Lower lobe of right lung (tissue), 2 donors: ENCODE data around the gene FSHR. TPM values are rescaled to one million over a fixed set of nuclear protein-coding genes. Genes with fewer than 3 reads are reported as not detected.

Source experiments
- ATAC-seq, 2 donors: fragments of 200-7000 bp; cut with Tn5 transposase; one replicate each; pipeline ENCODE4 v1.9.1; 2020 to 2022; ENCODE audit warnings: mild to moderate bottlenecking in 2 of 2, moderate library complexity in 2 of 2
- DNase-seq: peaks from one replicate; pipeline ENCODE4 v3.0.0-alpha.2; 2020
- H3K27ac ChIP-seq: fragments of 200-600 bp; one replicate; pipeline ENCODE4 v1.8.0; 2022
- H3K27me3 ChIP-seq: fragments of 200-600 bp; one replicate; pipeline ENCODE4 v1.8.0; 2022; ENCODE audit warnings: low read depth
- H3K36me3 ChIP-seq: fragments of 200-600 bp; one replicate; pipeline ENCODE4 v1.8.0; 2022; ENCODE audit warnings: mild to moderate bottlenecking
- H3K4me1 ChIP-seq: fragments of 200-600 bp; one replicate; pipeline ENCODE4 v1.8.0; 2022
- H3K4me3 ChIP-seq: fragments of 200-600 bp; one replicate; pipeline ENCODE4 v1.8.0; 2022; ENCODE audit warnings: mild to moderate bottlenecking
- H3K9me3 ChIP-seq: fragments of 200-600 bp; one replicate; pipeline ENCODE4 v1.8.0; 2022
- CTCF ChIP-seq: fragments of 200-600 bp; IDR thresholded peaks from one replicate; pipeline ENCODE4 v1.8.0; 2022; ENCODE audit warnings: antibody characterized with exemption, mild to moderate bottlenecking
- intact Hi-C: fragments of 100-400 bp; cut with DNase I; formaldehyde crosslinking; loops from one replicate; pipeline ENCODE4 v1.11.0; 2022
- total RNA-seq: library from RNA; stranded (reverse); fragmentation: NEBNext Ultra II Directional; extraction: Animal tissue kit (Norgen Biotek cat#: 25700); gene quantifications from one replicate; pipeline ENCODE4 v1.2.1, GENCODE V29; 2021
- donor health status: DM: no; HTN: yes; CAD: no; lungs with severe emphysema.

Gene FSHR
- total RNA-seq, 1 donor from 2014 or later, result not detected

GRCh38 chr2:49044350-49045079, 109.8 kb downstream of the FSHR start:
- Histone ChIP-seq H3K4me1 (no peaks in the 10 kb centered on the region), H3K36me3 (no peaks in the 10 kb centered on the region), H3K27me3 (no peaks in the 10 kb centered on the region), H3K4me3 (no peak overlapping the region), H3K27ac (no peak overlapping the region), H3K9me3 (no peaks in the 10 kb centered on the region)
- intact Hi-C loops, result no loop called here
- no peak for ATAC-seq
- TF ChIP-seq CTCF, result no peak
- DNase-seq, result no peak

GRCh38 chr2:49043405-49043982, 110.8 kb downstream of the FSHR start:
- intact Hi-C loops, result no loop called here
- no peak for DNase-seq
- H3K9me3 ChIP-seq, result no peaks in the 10 kb centered on the region
- no peaks in the 10 kb centered on the region for H3K36me3 ChIP-seq
- TF ChIP-seq CTCF, result no peak
- no peak for ATAC-seq
- no peaks in the 10 kb centered on the region for H3K4me1 ChIP-seq
- no peak overlapping the region for H3K4me3 ChIP-seq
- no peaks in the 10 kb centered on the region for H3K27me3 ChIP-seq
- H3K27ac ChIP-seq, result no peak overlapping the region

- Histone ChIP-seq H3K36me3 (no peaks in the 10 kb centered on the region), H3K27me3 (no peaks in the 10 kb centered on the region), H3K4me3 (no peak overlapping the region), H3K4me1 (no peaks in the 10 kb centered on the region), H3K27ac (no peak overlapping the region), H3K9me3 (no peaks in the 10 kb centered on the region)
- no peak for ATAC-seq
- TF ChIP-seq CTCF, result no peak
- no peak for DNase-seq
- intact Hi-C loops, result no loop called here
Measured at GRCh38 chr2:49042488-49042887, 111.8 kb downstream of the FSHR start.

GRCh38 chr2:49041061-49041460, 113.3 kb downstream of the FSHR start:
- Histone ChIP-seq H3K27me3 (no peaks in the 10 kb centered on the region), H3K4me3 (no peak overlapping the region), H3K36me3 (no peaks in the 10 kb centered on the region), H3K4me1 (no peaks in the 10 kb centered on the region), H3K27ac (no peak overlapping the region), H3K9me3 (no peaks in the 10 kb centered on the region)
- intact Hi-C loops, result no loop called here
- no peak for TF ChIP-seq CTCF
- no peak for DNase-seq
- ATAC-seq, result no peak

- no peak for TF ChIP-seq CTCF
- H3K4me1 ChIP-seq, result no peaks in the 10 kb centered on the region
- H3K4me3 ChIP-seq, result no peak overlapping the region
- ATAC-seq, result peak in 1 of 2 donors; percentile 54
- no peaks in the 10 kb centered on the region for H3K36me3 ChIP-seq
- H3K27ac ChIP-seq, result no peak overlapping the region
- no peaks in the 10 kb centered on the region for H3K9me3 ChIP-seq
- intact Hi-C loops, result no loop called here
- DNase-seq, result no peak
- no peaks in the 10 kb centered on the region for H3K27me3 ChIP-seq
Measured at GRCh38 chr2:49037197-49037596, 117.1 kb downstream of the FSHR start.
